Renal cortical epithelial cell (primary cell): Measurements from ENCODE around the gene BRINP3. TPM values are rescaled to one million over a fixed set of nuclear protein-coding genes. Genes with fewer than 3 reads are reported as not detected.
A peak's percentile ranks its signal among the peaks of the same experiment; 100 is the strongest.

Experiments used
- DNase-seq: peaks from one replicate; pipeline ENCODE4 v3.0.0-alpha.2; 2011; ENCODE audit warnings: low read depth
- total RNA-seq: library from RNA; depleted of rRNA; stranded (reverse); fragments of >200 nt; gene quantifications from 2 replicates; pipeline ENCODE4 v1.2.3, GENCODE V29; 2014

BRINP3 gene
- total RNA-seq, 1 donor from 2014 or later, result 0.10 TPM

GRCh38 chr1:190119683-190120082 lies 358.0 kb downstream of the BRINP3 start:
- no peak for DNase-seq

GRCh38 chr1:190116921-190117320 lies 360.7 kb downstream of the BRINP3 start:
- no peak for DNase-seq

GRCh38 chr1:190104961-190105360 lies 372.7 kb downstream of the BRINP3 start:
- no peak for DNase-seq

GRCh38 chr1:190102757-190103326 lies 374.8 kb downstream of the BRINP3 start:
- peak; percentile 15 for DNase-seq

GRCh38 chr1:190101756-190102155 lies 375.9 kb downstream of the BRINP3 start:
- DNase-seq, result no peak

- no peak for DNase-seq
Measured at GRCh38 chr1:190098756-190099155, 378.9 kb downstream of the BRINP3 start.

- DNase-seq, result no peak
Measured at GRCh38 chr1:190098107-190098506, 379.6 kb downstream of the BRINP3 start.

- no peak for DNase-seq
Measured at GRCh38 chr1:190095596-190095995, 382.1 kb downstream of the BRINP3 start.

- DNase-seq, result no peak
Measured at GRCh38 chr1:190084552-190084951, 393.1 kb downstream of the BRINP3 start.

GRCh38 chr1:190068304-190068703 lies 409.4 kb downstream of the BRINP3 start:
- peak; percentile 0 for DNase-seq

- peak; percentile 81 for DNase-seq
Measured at GRCh38 chr1:190067592-190067991, 410.1 kb downstream of the BRINP3 start.

GRCh38 chr1:190066011-190066410 lies 411.7 kb downstream of the BRINP3 start:
- no peak for DNase-seq

- DNase-seq, result no peak
Measured at GRCh38 chr1:190049314-190049713, 428.4 kb downstream of the BRINP3 start.
